CD14-positive monocyte (primary cell): ENCODE data around the gene ECM2. TPM values are rescaled to one million over a fixed set of nuclear protein-coding genes. Genes with fewer than 3 reads are reported as not detected.

Source experiments
- DNase-seq, 3 donors: peaks; one replicate each; pipeline ENCODE4 v3.0.0-alpha.2; 2011 to 2022
- H2AFZ ChIP-seq: 2 replicates; pipeline ENCODE4 v1.6.0; 2012; ENCODE audit warnings: mild to moderate bottlenecking, low read depth, low read length, inconsistent platforms; ENCODE audit not compliant: insufficient read depth, poor library complexity, severe bottlenecking
- H3K27ac ChIP-seq, 2 donors: 1 replicate in 1 of 2; 2 replicates in 1 of 2; pipeline ENCODE4 v1.5.1; 2012 to 2013; ENCODE audit warnings: low read length in 2 of 2, control low read depth in 1 of 2, inconsistent platforms in 1 of 2, low read depth in 1 of 2, mild to moderate bottlenecking in 1 of 2
- H3K27me3 ChIP-seq, 2 donors: one replicate each; pipeline versions ENCODE4 v1.6.0 to v1.6.1; 2011 to 2013; ENCODE audit warnings: low read length in 2 of 2; ENCODE audit not compliant: control insufficient read depth in 2 of 2, insufficient read depth in 2 of 2
- H3K36me3 ChIP-seq, 2 donors: replicated peaks in 1 of 2; 1 replicate in 1 of 2; 2 replicates in 1 of 2; pipeline versions ENCODE4 v1.5.1 to v1.6.1; 2012 to 2013; ENCODE audit warnings: low read length in 2 of 2, control low read depth in 1 of 2, inconsistent platforms in 1 of 2, mild to moderate bottlenecking in 1 of 2; ENCODE audit not compliant: insufficient read depth in 2 of 2, control insufficient read depth in 1 of 2
- H3K4me1 ChIP-seq, 2 donors: 1 replicate in 1 of 2; 2 replicates in 1 of 2; pipeline versions ENCODE4 v1.5.1 to v1.6.1; 2012 to 2013; ENCODE audit warnings: low read length in 2 of 2, control low read depth in 1 of 2, inconsistent platforms in 1 of 2, mild to moderate bottlenecking in 1 of 2, moderate library complexity in 1 of 2; ENCODE audit not compliant: insufficient read depth in 2 of 2, control insufficient read depth in 1 of 2
- H3K4me2 ChIP-seq: replicated peaks from 2 replicates; pipeline ENCODE3; 2012; ENCODE audit warnings: low read length, moderate library complexity, mild to moderate bottlenecking; ENCODE audit not compliant: poor library complexity, severe bottlenecking; ENCODE audit errors: extremely low read depth
- H3K4me3 ChIP-seq, 3 experiments: fragments of 200-600 bp in 1 of 3; sonication (generic) in 1 of 3; replicated peaks in 1 of 3; 1 replicate in 2 of 3; 2 replicates in 1 of 3; pipeline ENCODE4 v1.5.1; 2011 to 2013; ENCODE audit warnings: low read length in 3 of 3, mild to moderate bottlenecking in 3 of 3, control low read depth in 2 of 3, low read depth in 2 of 3, inconsistent platforms in 1 of 3, moderate library complexity in 1 of 3
- H3K79me2 ChIP-seq: 2 replicates; pipeline ENCODE4 v1.6.0; 2012; ENCODE audit warnings: mild to moderate bottlenecking, control low read depth, inconsistent platforms, low read length, moderate library complexity; ENCODE audit not compliant: insufficient read depth
- H3K9ac ChIP-seq: 2 replicates; pipeline ENCODE4 v1.6.0; 2017; ENCODE audit warnings: low read length, mild to moderate bottlenecking; ENCODE audit not compliant: insufficient read depth, poor library complexity, severe bottlenecking
- H3K9me3 ChIP-seq, 2 donors: replicated peaks in 1 of 2; 1 replicate in 1 of 2; 2 replicates in 1 of 2; pipeline versions ENCODE4 v1.5.1 to v1.6.1; 2012 to 2013; ENCODE audit warnings: low read length in 2 of 2, control low read depth in 1 of 2; ENCODE audit not compliant: control insufficient read depth in 1 of 2, insufficient read depth in 1 of 2
- H4K20me1 ChIP-seq: 2 replicates; pipeline ENCODE4 v1.6.0; 2012; ENCODE audit warnings: mild to moderate bottlenecking, low read length, control low read depth, moderate library complexity; ENCODE audit not compliant: insufficient read depth
- H3K27ac Mint-ChIP-seq, 7 donors: one replicate each; pipeline ENCODE4 v1.8.0; 2020; ENCODE audit warnings: mild to moderate bottlenecking in 7 of 7, mixed read lengths in 7 of 7, moderate library complexity in 6 of 7, inconsistent platforms in 2 of 7
- H3K27me3 Mint-ChIP-seq, 3 donors: one replicate each; pipeline ENCODE4 v1.8.0; 2021 to 2022; ENCODE audit warnings: low read depth in 3 of 3, mild to moderate bottlenecking in 3 of 3, mixed read lengths in 3 of 3, moderate library complexity in 3 of 3, inconsistent platforms in 1 of 3
- H3K36me3 Mint-ChIP-seq, 2 donors: one replicate each; pipeline ENCODE4 v1.8.0; 2020; ENCODE audit warnings: mixed read lengths in 2 of 2, inconsistent platforms in 1 of 2, mild to moderate bottlenecking in 1 of 2
- H3K4me1 Mint-ChIP-seq: one replicate; pipeline ENCODE4 v1.8.0; 2020; ENCODE audit warnings: mild to moderate bottlenecking, mixed read lengths
- H3K4me3 Mint-ChIP-seq, 2 donors: one replicate each; pipeline ENCODE4 v1.8.0; 2020; ENCODE audit warnings: mild to moderate bottlenecking in 2 of 2, mixed read lengths in 2 of 2, moderate library complexity in 1 of 2
- H3K9me3 Mint-ChIP-seq, 7 donors: one replicate each; pipeline ENCODE4 v1.8.0; 2020 to 2022; ENCODE audit warnings: mixed read lengths in 7 of 7, mild to moderate bottlenecking in 6 of 7, moderate library complexity in 6 of 7, inconsistent platforms in 2 of 7
- WGBS: methylation state at CpG from one replicate; pipeline ENCODE4 v1.1.5; 2013; ENCODE audit warnings: missing lambda C conversion rate; ENCODE audit not compliant: insufficient coverage; 5-methylcytosine and 5-hydroxymethylcytosine counted together
- intact Hi-C, 2 donors: fragments of 100-400 bp; cut with micrococcal nuclease; formaldehyde crosslinking; loops; one replicate each; pipeline versions ENCODE4 v1.15.0 to v1.15.1; 2023
- polyA plus RNA-seq, 3 donors: library from polyadenylated mRNA; depleted of rRNA in 1 of 3; unstranded in 2 of 3; stranded (reverse) in 1 of 3; fragments of 300-500 nt in 2 of 3; fragments of >200 nt in 1 of 3; fragmentation: Illumina TruSeq in 2 of 3; gene quantifications; 1 replicate in 2 of 3; 2 replicates in 1 of 3; pipeline ENCODE4 v1.2.3, GENCODE V29; 2012 to 2021
- TF ChIP-seq, protein P1 (sequence below): fragments of 200-600 bp; IDR thresholded peaks from one replicate; pipeline ENCODE4 v1.8.0; 2022; ENCODE audit warnings: antibody characterized with exemption, mild to moderate bottlenecking

ECM2 gene
- polyA plus RNA-seq, 3 donors = 0.15 TPM; not detected in 2

DNA sequence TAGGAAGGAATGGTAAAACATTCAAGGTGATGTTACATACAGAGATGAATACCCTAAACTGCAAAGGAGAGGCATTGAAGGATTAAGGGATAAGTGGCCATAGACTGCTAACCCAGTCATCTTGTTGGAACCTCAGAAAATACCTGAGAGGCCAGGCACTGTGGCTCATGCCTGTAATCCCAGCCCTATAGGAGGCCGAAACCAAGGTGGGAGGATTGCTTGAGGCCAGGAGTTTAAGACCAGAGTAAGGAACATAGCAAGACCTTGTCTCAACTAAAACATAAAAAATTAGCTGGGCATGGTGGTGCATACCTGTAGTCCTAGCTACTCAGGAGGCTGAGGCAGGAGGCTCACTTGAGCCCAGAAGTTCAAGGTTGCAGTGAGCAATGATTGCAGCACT is 10.9 kb downstream of the ECM2 start:
- Histone ChIP-seq H3K36me3 (no peaks in the 10 kb centered on the region), H3K4me1 (no peaks in the 10 kb centered on the region), H3K9ac (no peak overlapping the region), H3K27ac (no peak overlapping the region), H2AFZ (no peak overlapping the region), H3K27me3 (no peaks in the 10 kb centered on the region), H3K4me3 (no peak overlapping the region), H4K20me1 (no peaks in the 10 kb centered on the region), H3K4me2 (no peak overlapping the region), H3K9me3 (no peaks in the 10 kb centered on the region), H3K79me2 (no peaks in the 10 kb centered on the region)
- Mint-ChIP-seq H3K27ac (no peak overlapping the region), H3K4me1 (no peaks in the 10 kb centered on the region), H3K4me3 (no peak overlapping the region), H3K9me3 (no peaks in the 10 kb centered on the region), H3K27me3 (peaks cover 0 to 3% (median 0%) of the 10 kb centered on the region in 3 donors), H3K36me3 (peaks cover 4 to 5% of the 10 kb centered on the region in 2 donors)
- TF ChIP-seq, protein P1, sequence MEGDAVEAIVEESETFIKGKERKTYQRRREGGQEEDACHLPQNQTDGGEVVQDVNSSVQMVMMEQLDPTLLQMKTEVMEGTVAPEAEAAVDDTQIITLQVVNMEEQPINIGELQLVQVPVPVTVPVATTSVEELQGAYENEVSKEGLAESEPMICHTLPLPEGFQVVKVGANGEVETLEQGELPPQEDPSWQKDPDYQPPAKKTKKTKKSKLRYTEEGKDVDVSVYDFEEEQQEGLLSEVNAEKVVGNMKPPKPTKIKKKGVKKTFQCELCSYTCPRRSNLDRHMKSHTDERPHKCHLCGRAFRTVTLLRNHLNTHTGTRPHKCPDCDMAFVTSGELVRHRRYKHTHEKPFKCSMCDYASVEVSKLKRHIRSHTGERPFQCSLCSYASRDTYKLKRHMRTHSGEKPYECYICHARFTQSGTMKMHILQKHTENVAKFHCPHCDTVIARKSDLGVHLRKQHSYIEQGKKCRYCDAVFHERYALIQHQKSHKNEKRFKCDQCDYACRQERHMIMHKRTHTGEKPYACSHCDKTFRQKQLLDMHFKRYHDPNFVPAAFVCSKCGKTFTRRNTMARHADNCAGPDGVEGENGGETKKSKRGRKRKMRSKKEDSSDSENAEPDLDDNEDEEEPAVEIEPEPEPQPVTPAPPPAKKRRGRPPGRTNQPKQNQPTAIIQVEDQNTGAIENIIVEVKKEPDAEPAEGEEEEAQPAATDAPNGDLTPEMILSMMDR = no peak
- DNase-seq = no peak
- no CpG with 5 or more reads among the region's 1 CpG for WGBS
- intact Hi-C loops = no loop called here

GRCh38 chr9:92522983-92523970 is 12.5 kb downstream of the ECM2 start:
- WGBS = 100% methylated on average over 1 of the region's 10 CpGs
- no peak overlapping the region for H3K27ac ChIP-seq
- H3K9ac ChIP-seq = no peak overlapping the region
- Mint-ChIP-seq H3K36me3 (peaks cover 8 to 9% of the 10 kb centered on the region in 2 donors), H3K9me3 (peaks cover 0 to 3% (median 0%) of the 10 kb centered on the region in 7 donors), H3K27me3 (peaks cover 0 to 5% (median under 1%) of the 10 kb centered on the region in 3 donors), H3K4me1 (no peaks in the 10 kb centered on the region), H3K4me3 (no peak overlapping the region), H3K27ac (no peak overlapping the region)
- no peaks in the 10 kb centered on the region for H3K9me3 ChIP-seq
- intact Hi-C loops = no loop called here
- no peaks in the 10 kb centered on the region for H3K36me3 ChIP-seq
- no peak overlapping the region for H3K4me2 ChIP-seq
- TF ChIP-seq, protein P1 = no peak
- no peak for DNase-seq
- H3K4me1 ChIP-seq = no peaks in the 10 kb centered on the region
- H3K4me3 ChIP-seq = no peak overlapping the region
- no peaks in the 10 kb centered on the region for H4K20me1 ChIP-seq
- no peaks in the 10 kb centered on the region for H3K27me3 ChIP-seq
- H2AFZ ChIP-seq = no peak overlapping the region
- no peaks in the 10 kb centered on the region for H3K79me2 ChIP-seq
